Epithelial cell of proximal tubule (primary cell): ENCODE results near the gene TMIGD2. TPM values are rescaled to one million over a fixed set of nuclear protein-coding genes. Genes with fewer than 3 reads are reported as not detected.
A peak's percentile ranks its signal among the peaks of the same experiment; 100 is the strongest.
"Not testable (repeated sequence)": the region's sequence is repeated elsewhere in the genome, so short reads cannot be mapped to it uniquely, and the experiment has no call there.

Experiments
- DNase-seq: peaks from one replicate; pipeline ENCODE4 v3.0.0-alpha.2; 2011; ENCODE audit warnings: low read depth
- H3K4me3 ChIP-seq: 2 replicates; pipeline ENCODE4 v1.5.1; 2011; ENCODE audit warnings: low read depth, mild to moderate bottlenecking, low read length
- CTCF ChIP-seq: conservative IDR thresholded peaks from 2 replicates; pipeline ENCODE4 v1.5.1; 2012; ENCODE audit warnings: low read depth, mild to moderate bottlenecking, low read length
- total RNA-seq: library from RNA; depleted of rRNA; stranded (reverse); fragments of >200 nt; gene quantifications from 2 replicates; pipeline ENCODE4 v1.2.3, GENCODE V29; 2015

The TMIGD2 gene
- total RNA-seq, 1 donor from 2014 or later = not detected

DNA sequence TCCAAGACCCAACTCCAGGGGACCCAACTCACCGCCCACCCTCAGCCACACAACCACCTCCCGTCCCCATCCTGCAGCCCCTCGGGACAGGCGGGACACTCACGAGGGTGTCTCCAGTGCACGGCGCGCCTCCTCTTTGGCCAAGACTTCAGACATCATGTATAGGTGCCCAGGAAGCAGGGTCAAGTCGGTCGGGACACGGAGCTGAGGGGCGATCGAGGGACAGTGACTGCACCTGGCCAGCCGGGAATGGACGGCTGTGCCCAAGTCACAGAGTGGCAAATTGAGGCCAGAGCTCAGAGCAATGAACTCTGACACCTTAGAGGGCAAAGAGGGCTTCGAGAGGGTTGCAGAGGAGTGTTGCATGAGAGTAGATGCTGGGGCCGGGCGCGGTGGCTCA lies 27.7 kb upstream of the TMIGD2 start:
- no peak for TF ChIP-seq CTCF
- no peak overlapping the region for H3K4me3 ChIP-seq
- no peak for DNase-seq

DNA sequence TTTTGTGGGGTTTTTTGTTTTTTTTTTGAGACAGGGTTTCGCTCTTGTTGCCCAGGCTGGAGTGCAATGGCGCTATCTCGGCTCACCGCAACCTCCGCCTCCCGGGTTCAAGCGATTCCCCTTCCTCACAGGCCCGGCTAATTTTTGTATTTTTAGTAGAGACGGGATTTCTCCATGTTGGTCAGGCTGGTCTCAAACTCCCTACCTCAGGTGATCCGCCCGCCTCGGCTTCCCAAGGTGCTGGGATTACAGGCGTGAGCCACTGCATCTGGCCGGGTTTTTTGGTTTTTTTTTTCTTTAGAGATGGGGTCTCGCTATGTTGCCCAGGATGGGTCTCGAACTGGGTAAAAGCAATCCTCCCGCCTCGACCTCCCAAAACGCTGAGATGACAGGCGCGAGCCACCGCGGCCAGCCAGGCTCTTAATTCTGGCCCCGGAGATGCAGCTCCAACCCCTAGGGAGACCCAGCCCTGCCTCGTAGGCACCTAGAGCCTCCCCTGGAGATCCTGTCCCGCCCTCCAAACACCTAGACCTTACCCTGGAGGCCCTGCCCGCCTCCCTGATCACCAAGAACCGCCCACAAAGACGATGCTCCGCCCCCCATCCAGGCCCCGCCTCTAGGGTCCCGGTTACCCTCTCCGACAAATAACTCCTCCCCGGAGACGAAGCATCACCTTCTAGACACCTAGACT lies 26.9 kb upstream of the TMIGD2 start:
- peak overlapping the region; percentile 58 for H3K4me3 ChIP-seq
- DNase-seq = not testable (repeated sequence)

DNA sequence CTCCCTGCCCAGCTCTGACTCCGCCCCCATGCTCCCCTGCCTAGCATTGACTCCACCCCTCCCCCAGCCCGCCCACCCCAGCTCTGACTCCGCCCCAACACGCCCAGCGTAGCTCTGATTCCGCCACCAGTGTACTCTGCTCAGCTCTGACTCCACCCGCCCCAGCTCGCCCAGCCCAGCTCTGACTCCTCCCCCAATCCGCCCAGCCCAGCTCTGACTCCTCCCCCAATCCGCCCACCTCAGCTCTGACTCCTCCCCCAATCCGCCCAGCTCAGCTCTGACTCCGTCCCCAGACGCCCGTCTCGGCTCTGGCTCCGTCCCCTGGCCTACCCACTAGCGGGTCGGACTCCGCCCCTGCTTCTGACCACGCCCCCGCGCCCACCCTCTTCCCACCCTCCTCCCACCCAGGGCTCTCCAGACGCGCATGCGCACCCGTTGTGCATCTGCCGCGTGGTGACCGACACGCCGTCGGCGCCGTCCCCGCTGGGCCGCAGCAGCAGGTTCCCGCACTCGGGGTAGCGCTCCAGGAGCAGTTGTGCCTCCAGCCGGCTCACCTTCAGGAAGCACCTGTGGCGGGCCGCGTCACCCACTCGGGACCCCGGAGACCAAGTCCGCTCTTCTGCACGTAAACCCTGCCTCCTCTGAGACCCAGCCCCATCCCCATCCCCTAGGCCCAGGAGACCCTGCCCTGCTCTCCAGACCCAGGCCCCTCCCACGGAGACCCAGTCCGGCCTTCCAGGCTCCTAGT lies 26.2 kb upstream of the TMIGD2 start:
- no peak for TF ChIP-seq CTCF
- H3K4me3 ChIP-seq = peak overlapping the region; percentile 58
- DNase-seq = no peak

DNA sequence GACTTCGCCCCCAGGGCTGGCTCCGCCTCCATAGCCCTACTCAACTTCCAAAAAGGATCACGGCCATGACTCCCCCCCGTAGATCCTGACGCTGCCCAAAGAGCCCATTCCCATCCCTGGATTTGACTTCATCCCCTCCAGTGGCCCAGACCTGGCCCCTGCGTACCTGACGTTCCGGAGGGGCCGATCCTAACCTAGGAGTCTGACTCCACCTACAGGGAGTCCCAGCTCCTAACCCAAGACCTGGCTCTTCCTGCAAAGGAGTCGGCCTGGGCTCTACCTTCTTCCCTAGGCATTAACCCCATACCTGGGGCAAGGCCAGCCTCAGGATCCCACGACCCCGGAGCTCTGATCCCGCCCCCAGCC lies 25.7 kb upstream of the TMIGD2 start:
- DNase-seq = no peak
- peak overlapping the region; percentile 45 for H3K4me3 ChIP-seq
- TF ChIP-seq CTCF = no peak

GRCh38 chr19:4327252-4327876 lies 25.2 kb upstream of the TMIGD2 start:
- TF ChIP-seq CTCF = no peak
- DNase-seq = no peak
- H3K4me3 ChIP-seq = peak overlapping the region; percentile 45

DNA sequence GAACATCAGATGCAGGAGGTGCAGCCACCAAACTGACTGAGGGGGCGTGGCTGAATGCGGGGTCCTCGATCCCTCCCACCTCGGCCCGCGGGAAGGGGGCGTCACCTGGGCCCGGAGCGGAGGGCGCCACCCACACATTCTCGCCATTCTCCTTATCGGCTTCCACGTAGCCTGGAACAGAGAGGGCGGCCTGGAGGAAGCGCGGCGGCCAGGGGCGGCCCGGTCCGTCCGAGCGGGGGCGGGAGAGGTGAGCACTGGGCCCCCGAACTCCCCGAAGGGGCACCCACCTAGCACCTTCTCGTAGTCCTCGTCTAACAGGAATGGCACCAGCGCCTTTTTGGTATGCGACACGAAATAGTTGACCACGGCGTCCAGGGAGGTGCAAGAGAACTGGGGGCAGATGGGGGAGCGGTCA lies 24.7 kb upstream of the TMIGD2 start:
- no peak overlapping the region for H3K4me3 ChIP-seq

More for the DNA sequence above, 24.7 kb upstream of the TMIGD2 start:
- DNase-seq = no peak
- TF ChIP-seq CTCF = no peak
